ENCODE results near the gene SLC14A1. TPM values are rescaled to one million over a fixed set of nuclear protein-coding genes. Genes with fewer than 3 reads are reported as not detected.

SLC14A1 gene
- total RNA-seq, 3 donors from 2014 or later (not counting 1 experiment from before 2014, with no cell fraction given): 21.2 to 51.6 (median 42.2) TPM

DNA sequence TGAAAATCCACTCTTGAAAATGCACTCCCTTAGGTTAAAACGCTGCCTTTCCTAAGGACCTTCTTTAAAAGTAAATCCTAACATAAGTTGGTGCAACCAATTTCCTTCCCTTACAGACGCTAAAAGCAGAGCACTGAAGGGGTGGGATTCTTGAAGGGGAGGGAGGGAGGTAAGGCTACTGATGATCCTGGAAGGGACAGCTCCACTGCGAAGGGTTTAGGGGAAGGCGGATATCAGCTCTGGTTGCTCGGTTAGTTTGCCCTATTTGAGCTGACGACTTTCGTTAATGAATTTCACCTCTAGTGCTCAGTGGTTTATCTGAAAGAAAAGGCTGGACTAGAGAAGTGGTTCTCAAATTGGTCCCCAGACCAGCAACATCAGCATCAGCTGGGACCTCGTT lies 51.8 kb downstream of the SLC14A1 start:
- Histone ChIP-seq H3K36me3 (ENCODE audit: control insufficient read depth, insufficient read depth, low read length) (no peaks in the 10 kb centered on the region), H3K9me3 (ENCODE audit: control insufficient read depth, insufficient read depth, low read length) (no peaks in the 10 kb centered on the region), H3K4me1 (ENCODE audit: control insufficient read depth, insufficient read depth, low read length) (peaks cover 43% of the 10 kb centered on the region), H3K27ac (ENCODE audit: low read length) (no peak overlapping the region), H3K4me3 (ENCODE audit: low read length) (peak overlapping the region; percentile 36), H3K27me3 (ENCODE audit: control insufficient read depth, insufficient read depth, low read length) (no peaks in the 10 kb centered on the region)
- no peaks in the 10 kb centered on the region for H3K36me3 Mint-ChIP-seq
- peaks cover 0 to 2% of the 10 kb centered on the region in 2 donors for H3K9me3 Mint-ChIP-seq
- H3K27me3 Mint-ChIP-seq (ENCODE audit: low read depth in 2 of 2): peaks cover 7 to 9% of the 10 kb centered on the region in 2 donors
- ATAC-seq (no peak), DNase-seq (no peak)
- H3K4me3 Mint-ChIP-seq: peak overlapping the region; percentile 76
- TF ChIP-seq, protein P1, sequence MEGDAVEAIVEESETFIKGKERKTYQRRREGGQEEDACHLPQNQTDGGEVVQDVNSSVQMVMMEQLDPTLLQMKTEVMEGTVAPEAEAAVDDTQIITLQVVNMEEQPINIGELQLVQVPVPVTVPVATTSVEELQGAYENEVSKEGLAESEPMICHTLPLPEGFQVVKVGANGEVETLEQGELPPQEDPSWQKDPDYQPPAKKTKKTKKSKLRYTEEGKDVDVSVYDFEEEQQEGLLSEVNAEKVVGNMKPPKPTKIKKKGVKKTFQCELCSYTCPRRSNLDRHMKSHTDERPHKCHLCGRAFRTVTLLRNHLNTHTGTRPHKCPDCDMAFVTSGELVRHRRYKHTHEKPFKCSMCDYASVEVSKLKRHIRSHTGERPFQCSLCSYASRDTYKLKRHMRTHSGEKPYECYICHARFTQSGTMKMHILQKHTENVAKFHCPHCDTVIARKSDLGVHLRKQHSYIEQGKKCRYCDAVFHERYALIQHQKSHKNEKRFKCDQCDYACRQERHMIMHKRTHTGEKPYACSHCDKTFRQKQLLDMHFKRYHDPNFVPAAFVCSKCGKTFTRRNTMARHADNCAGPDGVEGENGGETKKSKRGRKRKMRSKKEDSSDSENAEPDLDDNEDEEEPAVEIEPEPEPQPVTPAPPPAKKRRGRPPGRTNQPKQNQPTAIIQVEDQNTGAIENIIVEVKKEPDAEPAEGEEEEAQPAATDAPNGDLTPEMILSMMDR (IDR thresholded peaks at IDR 0.05): no peak
- intact Hi-C loops (cut with micrococcal nuclease): no loop called here
- H3K27ac Mint-ChIP-seq: peak overlapping the region in 1 of 2 donors; percentile 76
- WGBS (ENCODE audit: insufficient coverage): 63% methylated on average over 8 of the region's 8 CpGs
- peaks cover 34 to 52% of the 10 kb centered on the region in 2 donors for H3K4me1 Mint-ChIP-seq

DNA sequence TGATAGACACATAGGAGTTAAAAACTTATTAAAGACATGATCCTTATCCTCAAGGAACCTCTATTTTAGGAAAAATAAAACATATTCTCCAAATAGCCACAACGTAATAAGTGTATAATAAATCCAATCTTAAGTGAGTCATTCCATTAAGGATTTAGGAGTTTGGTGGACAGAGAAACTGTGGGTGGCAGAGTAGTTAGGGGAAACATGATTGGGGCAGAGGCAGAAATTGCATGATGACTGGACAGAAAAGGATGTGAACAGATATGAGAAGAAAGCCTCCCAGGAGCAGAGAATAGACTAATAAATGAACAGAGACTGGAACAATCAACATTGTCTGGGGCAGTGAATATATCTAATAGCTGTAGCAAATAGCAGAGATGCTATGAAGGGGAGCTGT lies 53.4 kb downstream of the SLC14A1 start:
- H3K4me1 Mint-ChIP-seq: peaks cover 28 to 38% of the 10 kb centered on the region in 2 donors
- Histone ChIP-seq H3K4me1 (ENCODE audit: control insufficient read depth, insufficient read depth, low read length) (peaks cover 30% of the 10 kb centered on the region), H3K9me3 (ENCODE audit: control insufficient read depth, insufficient read depth, low read length) (no peaks in the 10 kb centered on the region), H3K27me3 (ENCODE audit: control insufficient read depth, insufficient read depth, low read length) (no peaks in the 10 kb centered on the region), H3K36me3 (ENCODE audit: control insufficient read depth, insufficient read depth, low read length) (no peaks in the 10 kb centered on the region), H3K4me3 (ENCODE audit: low read length) (no peak overlapping the region), H3K27ac (ENCODE audit: low read length) (no peak overlapping the region)
- TF ChIP-seq, protein P1 (IDR thresholded peaks at IDR 0.05): no peak
- DNase-seq (no peak), ATAC-seq (no peak)
- no peak overlapping the region for H3K4me3 Mint-ChIP-seq
- H3K36me3 Mint-ChIP-seq: no peaks in the 10 kb centered on the region
- H3K9me3 Mint-ChIP-seq: no peaks in the 10 kb centered on the region
- WGBS (ENCODE audit: insufficient coverage): no CpG with 5 or more reads among the region's 1 CpG
- H3K27ac Mint-ChIP-seq: no peak overlapping the region
- intact Hi-C loops (cut with micrococcal nuclease): no loop called here
- H3K27me3 Mint-ChIP-seq (ENCODE audit: low read depth in 2 of 2): peaks cover under 1 to 8% of the 10 kb centered on the region in 2 donors

- no peak for DNase-seq
- 93% methylated on average over 2 of the region's 2 CpGs for WGBS (ENCODE audit: insufficient coverage)
Measured at GRCh38 chr18:45780568-45780967, 56.6 kb downstream of the SLC14A1 start.

More at GRCh38 chr18:45780568-45780967, 56.6 kb downstream of the SLC14A1 start:
- Mint-ChIP-seq H3K4me1 (peaks cover 17 to 25% of the 10 kb centered on the region in 2 donors), H3K9me3 (no peaks in the 10 kb centered on the region), H3K36me3 (no peaks in the 10 kb centered on the region), H3K27ac (no peak overlapping the region), H3K4me3 (no peak overlapping the region), H3K27me3 (ENCODE audit: low read depth in 2 of 2) (peaks cover 0 to 8% of the 10 kb centered on the region in 2 donors)
- ATAC-seq: no peak
- Histone ChIP-seq H3K36me3 (ENCODE audit: control insufficient read depth, insufficient read depth, low read length) (no peaks in the 10 kb centered on the region), H3K27me3 (ENCODE audit: control insufficient read depth, insufficient read depth, low read length) (no peaks in the 10 kb centered on the region), H3K27ac (ENCODE audit: low read length) (no peak overlapping the region), H3K4me3 (ENCODE audit: low read length) (no peak overlapping the region), H3K9me3 (ENCODE audit: control insufficient read depth, insufficient read depth, low read length) (no peaks in the 10 kb centered on the region), H3K4me1 (ENCODE audit: control insufficient read depth, insufficient read depth, low read length) (peaks cover 22% of the 10 kb centered on the region)
- TF ChIP-seq, protein P1 (IDR thresholded peaks at IDR 0.05): no peak
- intact Hi-C loops (cut with micrococcal nuclease): no loop called here

All from natural killer cell (primary cell).